ENCODE results near the gene SDE2. TPM values are rescaled to one million over a fixed set of nuclear protein-coding genes. Genes with fewer than 3 reads are reported as not detected.
A peak's percentile ranks its signal among the peaks of the same experiment; 100 is the strongest.
"Not testable (repeated sequence)": the region's sequence is repeated elsewhere in the genome, so short reads cannot be mapped to it uniquely, and the experiment has no call there.

Gene SDE2
- total RNA-seq, 1 donor from 2014 or later = 39.7 TPM

- DNase-seq = no peak
These were observed 5.3 kb upstream of the SDE2 start for GRCh38 chr1:226004396-226004795.

- DNase-seq = no peak
These were observed 4.5 kb upstream of the SDE2 start for GRCh38 chr1:226003502-226004170.

- peak; percentile 42 for DNase-seq
These were observed 3.7 kb upstream of the SDE2 start for GRCh38 chr1:226002667-226003501.

GRCh38 chr1:226001963-226002666 lies 3.0 kb upstream of the SDE2 start:
- DNase-seq = peak; percentile 56

DNA sequence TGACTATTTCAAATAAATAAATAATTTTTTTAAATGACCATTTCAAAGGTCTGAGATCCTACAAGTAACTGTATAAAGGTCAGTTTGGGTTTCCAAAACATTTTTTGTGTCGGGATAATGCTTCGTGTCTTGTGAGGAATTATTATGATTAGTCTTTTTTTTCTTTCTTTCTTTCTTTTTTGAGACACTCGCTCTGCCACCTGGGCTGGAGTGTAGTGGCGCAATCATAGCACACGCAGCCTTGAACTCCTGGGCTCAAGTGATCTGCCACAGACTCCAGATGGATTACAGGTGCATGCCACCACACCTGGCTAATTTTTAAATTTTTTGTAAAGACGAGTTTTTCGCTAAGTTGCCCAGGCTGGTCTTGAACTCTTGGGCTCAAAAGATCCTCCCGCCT lies 1.9 kb upstream of the SDE2 start:
- DNase-seq = no peak

GRCh38 chr1:226000493-226001081 lies 1.4 kb upstream of the SDE2 start:
- not testable (repeated sequence) for DNase-seq

GRCh38 chr1:225999912-226000337 lies 782 bp upstream of the SDE2 start:
- no peak for DNase-seq

DNA sequence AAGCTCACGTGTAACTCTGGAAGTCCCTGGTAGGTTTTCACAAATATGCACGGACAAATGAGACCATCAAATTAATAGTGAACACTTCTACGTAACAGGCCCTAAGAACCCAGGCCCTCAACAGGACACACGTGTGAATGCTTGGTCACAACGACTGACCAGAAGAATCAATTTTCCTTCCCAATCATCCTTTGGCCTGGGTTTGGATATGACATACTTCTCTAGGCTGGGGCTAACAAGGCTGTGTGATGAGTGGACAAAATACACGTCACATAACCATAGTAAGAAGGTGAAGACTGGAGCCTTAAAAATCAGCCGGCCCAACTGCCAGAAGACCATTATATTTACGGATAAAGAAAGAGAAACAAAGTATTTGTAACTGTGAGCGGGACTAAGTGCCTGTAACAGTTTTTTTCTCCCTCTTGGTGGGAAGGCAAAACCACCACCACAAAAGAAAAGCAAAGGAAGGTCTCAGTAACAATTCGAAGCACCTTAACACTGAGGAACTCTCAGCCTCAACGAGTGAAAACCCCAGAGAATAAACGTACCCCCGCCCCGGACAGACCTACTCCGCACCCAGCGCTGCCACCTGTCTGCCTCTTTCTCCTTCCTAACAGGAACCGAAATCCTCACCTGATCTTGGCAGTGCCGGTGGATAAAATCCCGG lies 450 bp downstream of the SDE2 start:
- DNase-seq = peak; percentile 24

DNA sequence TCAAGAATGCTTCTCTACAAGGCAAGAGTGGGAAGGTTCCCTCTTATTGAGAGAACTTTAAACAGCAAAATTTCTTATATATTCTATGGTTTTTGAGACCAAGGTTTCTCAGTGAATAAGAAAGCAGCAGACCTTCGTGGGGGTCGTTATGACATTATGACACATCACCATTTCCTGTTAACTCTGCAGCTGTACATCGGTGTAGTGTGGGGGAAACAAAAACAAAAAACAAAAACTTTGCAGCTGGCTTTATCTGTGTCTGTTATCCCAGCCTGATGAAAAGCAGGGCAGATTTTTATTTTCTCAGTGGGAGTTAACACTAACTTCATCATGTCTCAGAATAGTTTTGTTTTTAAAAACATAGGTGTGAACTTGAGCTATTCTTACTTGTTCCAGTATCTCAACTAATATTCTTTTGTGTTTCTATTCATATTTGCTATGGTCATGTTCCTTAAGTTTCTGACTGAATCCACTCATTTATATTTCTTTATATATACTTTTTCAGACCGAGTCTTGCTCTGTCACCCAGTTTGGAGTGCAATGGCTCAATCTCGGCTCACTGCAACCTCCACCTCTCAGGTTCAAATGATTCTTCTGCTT lies 2.1 kb downstream of the SDE2 start:
- DNase-seq = no peak

GRCh38 chr1:225995919-225996864 lies 3.0 kb downstream of the SDE2 start:
- no peak for DNase-seq

- DNase-seq = no peak
These were observed 8.3 kb downstream of the SDE2 start for GRCh38 chr1:225990705-225991464.

- DNase-seq = peak; percentile 66
These were observed 11.4 kb downstream of the SDE2 start for GRCh38 chr1:225987491-225988316.

DNA sequence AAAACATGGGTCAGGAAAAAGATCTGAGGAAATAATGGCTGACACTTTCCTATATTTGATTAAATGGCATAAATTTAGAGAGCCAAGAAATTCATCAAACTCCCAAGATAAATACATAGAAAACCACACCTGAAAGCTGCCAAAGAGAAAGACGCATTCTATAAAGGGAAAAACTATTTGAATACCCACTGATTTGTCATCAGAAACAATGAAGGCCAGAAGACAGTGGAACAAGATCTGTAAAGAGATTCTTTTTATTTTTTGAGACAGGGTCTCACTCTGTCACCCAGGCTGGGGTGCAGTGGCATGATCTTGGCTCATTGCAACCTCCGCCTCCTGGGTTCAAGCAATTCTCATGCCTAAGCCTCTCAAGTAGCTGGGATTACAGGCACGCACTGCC lies 17.4 kb downstream of the SDE2 start:
- no peak for DNase-seq

- no peak for DNase-seq
These were observed 18.9 kb downstream of the SDE2 start for GRCh38 chr1:225980005-225980836.

DNA sequence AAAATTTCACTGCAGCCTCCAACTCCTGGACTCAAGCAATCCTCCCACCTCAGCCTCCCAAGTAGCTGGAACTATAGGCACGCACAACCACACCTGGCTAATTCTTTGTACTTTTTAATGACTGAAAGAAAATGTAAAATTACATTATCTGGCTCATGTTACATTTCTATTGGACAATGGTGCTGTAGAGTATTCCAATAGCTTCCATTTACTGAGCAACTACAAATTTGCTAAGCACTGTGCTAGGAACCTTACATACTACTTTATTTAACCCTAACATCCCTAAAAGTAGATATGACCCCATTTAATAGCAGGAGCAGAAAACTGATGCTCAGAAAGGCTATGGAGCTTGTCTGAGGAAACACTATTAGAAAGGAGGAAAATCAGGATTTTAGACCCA lies 19.7 kb downstream of the SDE2 start:
- DNase-seq = no peak

- no peak for DNase-seq
These were observed 21.0 kb downstream of the SDE2 start for GRCh38 chr1:225977937-225978748.

DNA sequence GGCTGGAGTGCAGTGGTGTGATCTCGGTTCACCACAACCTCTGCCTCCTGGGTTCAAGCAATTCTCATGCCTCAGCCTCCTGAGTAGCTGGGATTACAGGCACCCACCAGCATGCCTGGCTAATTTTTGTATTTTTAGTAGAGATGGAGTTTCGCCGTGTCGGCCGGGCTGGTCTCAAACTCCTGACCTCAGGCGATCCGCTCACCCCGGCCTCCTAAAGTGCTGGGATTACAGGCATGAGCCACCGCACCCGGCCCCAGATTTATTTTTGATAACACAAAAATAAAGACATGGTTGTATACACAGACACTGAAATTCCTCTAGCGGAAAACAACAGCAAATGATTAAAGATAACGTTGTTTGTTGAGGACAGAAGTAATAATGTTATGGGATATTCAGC lies 24.0 kb downstream of the SDE2 start:
- DNase-seq = not testable (repeated sequence)

Data from tongue (tissue), 2 donors.